Choroid plexus epithelial cell (primary cell): ENCODE data around the gene CCL28.

Experiments
- DNase-seq: peaks from one replicate; pipeline ENCODE4 v3.0.0-alpha.2; 2010; ENCODE audit warnings: low read depth
- H3K4me3 ChIP-seq: 2 replicates; pipeline ENCODE4 v1.5.1; 2011; ENCODE audit warnings: low read depth, mild to moderate bottlenecking, control low read depth, low read length, moderate library complexity
- CTCF ChIP-seq: conservative IDR thresholded peaks from 2 replicates; pipeline ENCODE4 v1.5.1; 2011; ENCODE audit warnings: low read depth, mild to moderate bottlenecking, control low read depth, inconsistent platforms, low read length, moderate library complexity

CCL28 gene

DNA sequence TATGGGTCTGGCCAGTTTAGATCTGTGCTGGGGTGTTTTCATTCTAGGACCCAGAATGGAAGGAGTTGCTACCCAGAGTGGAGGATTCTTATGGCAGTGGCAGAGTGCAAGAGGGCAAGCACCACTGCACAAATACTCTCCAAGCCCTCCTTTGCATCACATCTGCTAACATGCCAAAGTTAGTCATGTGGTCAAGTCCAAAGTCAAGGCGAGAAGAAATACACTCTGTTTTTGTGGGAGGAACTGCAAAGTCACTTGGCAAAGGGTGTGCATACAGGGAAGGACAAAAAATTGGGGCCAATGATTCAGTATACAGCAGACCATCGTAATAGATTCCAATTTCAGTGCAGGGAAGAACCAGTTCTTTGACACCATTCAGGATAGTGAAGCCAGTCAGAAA, 55.1 kb downstream of the CCL28 start:
- no peak for DNase-seq
- no peak for TF ChIP-seq CTCF
- no peak overlapping the region for H3K4me3 ChIP-seq

- no peak for DNase-seq
- no peak for TF ChIP-seq CTCF
- no peak overlapping the region for H3K4me3 ChIP-seq
These were observed 57.4 kb downstream of the CCL28 start for GRCh38 chr5:43354774-43355173.

DNA sequence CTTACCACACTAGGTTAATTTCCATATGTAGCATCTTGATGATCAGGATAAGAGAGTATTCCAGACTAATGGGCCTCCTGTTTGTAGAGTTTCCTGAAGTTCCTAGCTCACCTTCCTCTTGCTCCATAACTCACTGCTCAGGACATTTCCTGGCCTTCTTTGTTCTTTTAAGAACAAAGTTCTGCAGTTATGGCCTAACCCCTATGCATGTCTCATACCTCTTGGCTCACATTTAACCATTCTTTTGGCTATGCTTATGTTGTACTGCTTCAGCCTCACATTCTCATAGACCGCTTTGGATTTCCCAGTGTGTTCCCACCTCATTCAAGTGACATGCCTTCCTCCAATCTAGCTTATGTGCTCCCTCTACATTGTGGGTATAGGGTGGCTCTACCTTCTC, 58.5 kb downstream of the CCL28 start:
- TF ChIP-seq CTCF, result no peak
- DNase-seq, result no peak
- H3K4me3 ChIP-seq, result no peak overlapping the region

- no peak overlapping the region for H3K4me3 ChIP-seq
- TF ChIP-seq CTCF, result no peak
- DNase-seq, result no peak
These were observed 59.3 kb downstream of the CCL28 start for GRCh38 chr5:43352915-43353314.

DNA sequence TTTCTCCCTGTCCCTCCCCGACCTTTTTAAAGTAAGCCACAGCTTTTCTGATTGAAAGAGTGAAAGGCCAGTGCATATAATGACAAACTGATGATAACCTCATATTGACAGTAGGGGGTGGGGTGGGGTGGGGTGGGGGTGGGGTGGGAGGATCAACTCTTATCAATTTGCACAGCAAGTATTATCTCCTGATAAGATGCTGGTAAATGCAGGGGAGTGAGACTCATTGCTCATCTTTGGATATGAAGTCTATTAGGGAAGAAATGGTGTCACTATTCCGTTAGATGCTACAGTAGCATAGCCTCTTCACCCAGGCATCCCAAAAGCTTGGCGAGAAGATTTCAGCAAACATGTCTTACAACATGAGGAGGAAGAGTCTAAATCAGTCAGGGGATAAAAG, 60.1 kb downstream of the CCL28 start:
- no peak for TF ChIP-seq CTCF
- DNase-seq, result no peak

DNA sequence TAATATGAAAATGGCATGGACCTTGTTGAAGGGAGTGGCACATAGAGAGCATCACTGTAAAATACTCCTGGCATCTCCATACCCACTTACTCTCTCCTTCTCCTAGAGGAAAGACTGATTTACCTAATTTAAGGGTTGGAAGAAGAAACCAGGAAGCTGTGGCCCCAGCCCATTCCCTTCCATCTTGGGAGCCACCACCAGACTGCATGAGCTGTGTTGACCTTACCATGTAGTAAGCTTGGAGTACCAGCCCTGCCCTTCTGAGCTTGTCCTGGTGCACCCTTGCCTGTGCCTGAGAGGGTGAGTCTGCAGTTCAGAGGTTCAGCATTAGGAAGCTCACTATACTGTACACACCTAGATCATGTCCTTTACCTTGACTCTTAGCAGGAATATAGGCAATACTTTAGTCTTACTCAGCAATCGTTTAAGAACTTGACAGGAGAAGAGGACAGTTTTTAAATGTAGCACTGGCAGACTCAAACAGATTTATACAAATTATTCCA, 63.3 kb downstream of the CCL28 start:
- no peak for TF ChIP-seq CTCF
- H3K4me3 ChIP-seq, result no peak overlapping the region
- no peak for DNase-seq

More for the DNA sequence above, 60.1 kb downstream of the CCL28 start:
- H3K4me3 ChIP-seq, result no peak overlapping the region

DNA sequence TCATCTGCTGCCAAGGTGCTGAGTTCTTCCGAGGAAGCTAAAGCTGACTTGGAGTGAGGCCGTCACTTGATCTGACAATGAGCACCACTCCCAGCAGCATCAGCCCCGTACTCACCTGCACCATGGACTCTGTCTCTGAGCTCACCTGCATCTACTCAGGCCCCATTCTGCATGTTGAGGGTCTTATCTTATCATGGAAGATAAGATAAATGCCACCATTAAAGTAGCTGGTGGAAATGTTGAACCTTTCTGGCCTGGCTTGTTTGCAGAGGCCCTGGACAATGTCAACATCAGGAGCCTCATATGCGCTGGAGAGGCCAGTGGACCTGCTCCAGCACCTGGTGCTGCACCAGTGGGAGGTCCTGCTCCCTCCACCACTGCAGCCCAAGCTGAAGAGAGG, 64.0 kb downstream of the CCL28 start:
- no peak for DNase-seq
- H3K4me3 ChIP-seq, result no peak overlapping the region
- no peak for TF ChIP-seq CTCF
